GM18505 (cell line): Measurements from ENCODE around the gene KRT20.

Experiments
- ATAC-seq: cut with Tn5 transposase; IDR thresholded peaks from one replicate; pipeline ENCODE4 v1.9.1; 2021; ENCODE audit not compliant: unreplicated experiment
- POLR2A ChIP-seq: IDR thresholded peaks from 4 replicates; pipeline ENCODE4 v1.6.1; 2011; ENCODE audit warnings: borderline replicate concordance; ENCODE audit not compliant: insufficient read depth, insufficient read length; ENCODE audit errors: extremely low read depth

The KRT20 gene

GRCh38 chr17:40857535-40857934 is 27.5 kb downstream of the KRT20 start:
- no peak for ATAC-seq

GRCh38 chr17:40854175-40854814 is 30.7 kb downstream of the KRT20 start:
- ATAC-seq: no peak
- TF ChIP-seq POLR2A: no peak

More at GRCh38 chr17:40857535-40857934, 27.5 kb downstream of the KRT20 start:
- no peak for TF ChIP-seq POLR2A

GRCh38 chr17:40852364-40852763 is 32.7 kb downstream of the KRT20 start:
- ATAC-seq: no peak
- no peak for TF ChIP-seq POLR2A

- no peak for ATAC-seq
- no peak for TF ChIP-seq POLR2A
These were observed 34.6 kb downstream of the KRT20 start for GRCh38 chr17:40850293-40850972.

GRCh38 chr17:40849723-40850122 is 35.3 kb downstream of the KRT20 start:
- no peak for TF ChIP-seq POLR2A
- no peak for ATAC-seq

- no peak for ATAC-seq
- TF ChIP-seq POLR2A: no peak
These were observed 36.3 kb downstream of the KRT20 start for GRCh38 chr17:40848583-40849235.

DNA sequence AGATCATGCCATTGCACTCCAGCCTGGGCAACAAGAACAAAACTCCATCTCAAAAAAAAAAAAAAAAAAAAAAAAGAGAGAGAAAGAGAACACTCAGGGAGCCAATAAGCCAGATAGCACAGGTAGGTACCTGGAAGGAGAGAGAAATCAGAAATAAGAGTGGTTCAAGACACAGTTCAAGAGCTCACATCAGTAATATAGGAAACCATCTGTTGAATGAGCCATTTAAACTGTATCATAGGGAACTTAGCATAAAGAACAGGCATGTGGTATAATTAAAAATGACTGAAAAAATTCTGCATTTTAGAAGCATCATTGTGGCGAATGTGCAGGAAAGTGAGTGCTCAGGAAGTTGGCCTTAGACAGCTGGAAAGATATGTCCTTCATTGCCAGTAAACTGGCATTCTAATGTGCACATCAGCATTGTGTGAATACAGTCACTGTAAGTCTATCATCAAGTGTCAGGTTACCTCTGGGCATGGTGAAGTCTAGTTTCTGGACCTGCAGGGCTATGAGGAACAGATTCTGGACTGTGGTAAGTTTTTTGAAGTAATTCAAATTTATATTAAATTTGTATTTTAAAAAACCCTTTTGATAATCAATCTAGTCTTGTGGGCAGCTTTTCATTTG is 38.4 kb downstream of the KRT20 start:
- no peak for ATAC-seq

GRCh38 chr17:40844671-40845107 is 40.4 kb downstream of the KRT20 start:
- no peak for ATAC-seq
- no peak for TF ChIP-seq POLR2A

More for the DNA sequence above, 38.4 kb downstream of the KRT20 start:
- TF ChIP-seq POLR2A: no peak

- ATAC-seq: no peak
- no peak for TF ChIP-seq POLR2A
These were observed 41.8 kb downstream of the KRT20 start for GRCh38 chr17:40843242-40843641.

GRCh38 chr17:40841246-40841645 is 43.8 kb downstream of the KRT20 start:
- TF ChIP-seq POLR2A: no peak
- ATAC-seq: no peak

- TF ChIP-seq POLR2A: no peak
These were observed 45.8 kb downstream of the KRT20 start for GRCh38 chr17:40839194-40839593.

DNA sequence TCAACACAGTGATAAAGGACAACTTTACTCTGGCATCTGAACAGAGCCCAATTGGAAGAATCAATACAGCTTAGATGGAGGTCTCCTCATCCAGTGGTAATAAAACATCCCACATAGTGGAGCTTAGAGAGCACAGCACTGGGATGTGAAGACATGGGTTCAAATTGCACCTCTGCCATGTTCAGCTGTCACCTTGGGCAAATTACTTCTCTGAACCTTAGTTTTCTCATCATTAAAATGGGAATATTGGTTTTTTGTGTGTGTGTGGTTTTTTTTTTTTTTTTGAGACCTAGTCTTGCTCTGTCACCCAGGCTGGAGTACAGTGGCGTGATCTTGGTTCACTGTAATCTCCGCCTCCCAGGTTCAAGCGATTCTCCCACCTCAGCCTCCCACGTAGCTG is 49.0 kb downstream of the KRT20 start:
- no peak for ATAC-seq
- TF ChIP-seq POLR2A: no peak

More at GRCh38 chr17:40839194-40839593, 45.8 kb downstream of the KRT20 start:
- ATAC-seq: no peak

GRCh38 chr17:40833882-40834281 is 51.2 kb downstream of the KRT20 start:
- no peak for TF ChIP-seq POLR2A
- ATAC-seq: no peak

DNA sequence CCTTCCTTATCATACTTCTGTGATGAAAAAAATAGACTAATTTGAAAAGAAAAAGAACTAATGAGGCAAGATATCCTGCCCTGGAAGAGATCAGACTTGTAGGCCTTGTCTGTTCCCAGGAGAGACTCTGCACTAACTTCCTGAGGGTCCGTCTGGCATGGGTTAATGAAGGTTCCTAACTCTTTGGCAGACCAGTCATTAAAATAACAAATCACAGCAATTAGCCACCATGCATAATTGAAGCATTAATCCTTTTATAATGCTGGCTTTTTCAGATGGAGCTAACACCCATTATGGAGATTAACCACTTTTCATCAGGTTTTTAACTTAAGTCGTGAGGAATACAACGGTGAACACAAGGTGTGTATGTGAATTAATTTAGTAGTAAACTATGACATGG is 52.2 kb downstream of the KRT20 start:
- no peak for ATAC-seq
- TF ChIP-seq POLR2A: no peak

DNA sequence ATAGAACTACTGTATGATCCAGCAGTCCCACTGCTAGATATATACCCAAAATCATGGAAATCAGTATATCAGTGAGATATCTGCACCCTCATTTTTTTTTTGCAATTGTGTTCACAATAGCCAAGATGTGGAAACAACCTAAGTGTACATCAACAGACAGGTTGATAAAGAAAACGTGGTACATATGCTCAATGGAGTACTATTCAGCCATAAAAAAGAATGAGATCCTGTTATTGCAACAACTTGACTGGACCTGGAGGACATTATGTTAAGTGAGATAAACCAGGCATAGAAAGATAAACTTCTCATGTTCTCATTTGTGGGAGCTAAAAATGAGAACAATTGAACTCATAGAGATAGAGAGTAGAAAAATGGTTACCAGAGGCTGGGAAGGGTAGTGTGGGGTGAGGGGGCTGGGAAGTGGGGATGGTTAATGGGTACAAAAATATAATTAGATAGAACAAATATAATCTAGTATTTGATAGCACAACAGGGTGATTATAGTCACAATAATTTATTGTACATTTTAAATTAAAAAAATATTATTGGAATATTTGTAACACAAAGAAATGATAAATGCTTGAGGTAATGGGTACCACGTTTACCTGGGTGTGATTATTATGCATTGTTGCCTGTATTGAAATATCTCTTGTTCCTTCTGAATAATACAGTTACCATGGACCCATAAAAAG is 54.8 kb downstream of the KRT20 start:
- TF ChIP-seq POLR2A: no peak
- no peak for ATAC-seq
